Activated T-cell treated with anti-CD3 and anti-CD28 coated beads for 1 hour (primary cell): Measurements from ENCODE around the gene SNAI3.

ENCODE experiments used
- DNase-seq: peaks from one replicate; pipeline ENCODE4 v3.0.0-alpha.2; 2020; ENCODE audit warnings: low read depth

Gene SNAI3

GRCh38 chr16:88649924-88650748 lies 36.2 kb downstream of the SNAI3 start:
- no peak for DNase-seq

GRCh38 chr16:88649195-88649923 lies 36.9 kb downstream of the SNAI3 start:
- DNase-seq, result no peak

GRCh38 chr16:88647178-88648070 lies 38.9 kb downstream of the SNAI3 start:
- no peak for DNase-seq

GRCh38 chr16:88646345-88647034 lies 39.8 kb downstream of the SNAI3 start:
- no peak for DNase-seq

GRCh38 chr16:88645941-88646340 lies 40.4 kb downstream of the SNAI3 start:
- no peak for DNase-seq

GRCh38 chr16:88645455-88645854 lies 40.9 kb downstream of the SNAI3 start:
- no peak for DNase-seq

- no peak for DNase-seq
These were observed 42.7 kb downstream of the SNAI3 start for GRCh38 chr16:88643644-88643932.

- no peak for DNase-seq
These were observed 43.2 kb downstream of the SNAI3 start for GRCh38 chr16:88642881-88643643.

GRCh38 chr16:88640498-88641247 lies 45.6 kb downstream of the SNAI3 start:
- no peak for DNase-seq

GRCh38 chr16:88640039-88640495 lies 46.2 kb downstream of the SNAI3 start:
- DNase-seq, result no peak

GRCh38 chr16:88639231-88640038 lies 46.9 kb downstream of the SNAI3 start:
- DNase-seq, result no peak

GRCh38 chr16:88638323-88639230 lies 47.7 kb downstream of the SNAI3 start, which contains the start of gene IL17C:
Gene IL17C, plus strand, starts transcription at chr16:88638572. Its CDS starts 70 bp downstream, at chr16:88638642.
- DNase-seq, result no peak

GRCh38 chr16:88636488-88637265 lies 49.6 kb downstream of the SNAI3 start:
- no peak for DNase-seq

- no peak for DNase-seq
These were observed 50.5 kb downstream of the SNAI3 start for GRCh38 chr16:88635671-88636319.

GRCh38 chr16:88634994-88635670 lies 51.2 kb downstream of the SNAI3 start:
- no peak for DNase-seq
